Measurements from ENCODE around the gene FAIM.
"Not testable (repeated sequence)": the region's sequence is repeated elsewhere in the genome, so short reads cannot be mapped to it uniquely, and the experiment has no call there.

Gene FAIM

GRCh38 chr3:138675393-138675792 lies 66.8 kb downstream of the FAIM start:
- in situ Hi-C loops (cut with HindIII; ENCODE audit: low sequenced_read_pairs) = loop anchor here (25.0 kb wide), 1 partner anchor 237 kb away; no protein-coding TSS in a partner anchor
- no peak overlapping the region for H3K4me3 ChIP-seq (ENCODE audit: low read depth, low read length)
- DNase-seq (ENCODE audit: low read depth) = no peak
- TF ChIP-seq, protein P1, sequence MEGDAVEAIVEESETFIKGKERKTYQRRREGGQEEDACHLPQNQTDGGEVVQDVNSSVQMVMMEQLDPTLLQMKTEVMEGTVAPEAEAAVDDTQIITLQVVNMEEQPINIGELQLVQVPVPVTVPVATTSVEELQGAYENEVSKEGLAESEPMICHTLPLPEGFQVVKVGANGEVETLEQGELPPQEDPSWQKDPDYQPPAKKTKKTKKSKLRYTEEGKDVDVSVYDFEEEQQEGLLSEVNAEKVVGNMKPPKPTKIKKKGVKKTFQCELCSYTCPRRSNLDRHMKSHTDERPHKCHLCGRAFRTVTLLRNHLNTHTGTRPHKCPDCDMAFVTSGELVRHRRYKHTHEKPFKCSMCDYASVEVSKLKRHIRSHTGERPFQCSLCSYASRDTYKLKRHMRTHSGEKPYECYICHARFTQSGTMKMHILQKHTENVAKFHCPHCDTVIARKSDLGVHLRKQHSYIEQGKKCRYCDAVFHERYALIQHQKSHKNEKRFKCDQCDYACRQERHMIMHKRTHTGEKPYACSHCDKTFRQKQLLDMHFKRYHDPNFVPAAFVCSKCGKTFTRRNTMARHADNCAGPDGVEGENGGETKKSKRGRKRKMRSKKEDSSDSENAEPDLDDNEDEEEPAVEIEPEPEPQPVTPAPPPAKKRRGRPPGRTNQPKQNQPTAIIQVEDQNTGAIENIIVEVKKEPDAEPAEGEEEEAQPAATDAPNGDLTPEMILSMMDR (IDR thresholded peaks at IDR 0.05; ENCODE audit: low read depth, low read length, missing control alignments) = no peak

GRCh38 chr3:138678086-138678485 lies 69.5 kb downstream of the FAIM start:
- in situ Hi-C loops (cut with HindIII; ENCODE audit: low sequenced_read_pairs) = loop anchor here (25.0 kb wide), 1 partner anchor 234 kb away; no protein-coding TSS in a partner anchor
- DNase-seq (ENCODE audit: low read depth) = no peak
- TF ChIP-seq, protein P1 (IDR thresholded peaks at IDR 0.05; ENCODE audit: low read depth, low read length, missing control alignments) = no peak
- no peak overlapping the region for H3K4me3 ChIP-seq (ENCODE audit: low read depth, low read length)

DNA sequence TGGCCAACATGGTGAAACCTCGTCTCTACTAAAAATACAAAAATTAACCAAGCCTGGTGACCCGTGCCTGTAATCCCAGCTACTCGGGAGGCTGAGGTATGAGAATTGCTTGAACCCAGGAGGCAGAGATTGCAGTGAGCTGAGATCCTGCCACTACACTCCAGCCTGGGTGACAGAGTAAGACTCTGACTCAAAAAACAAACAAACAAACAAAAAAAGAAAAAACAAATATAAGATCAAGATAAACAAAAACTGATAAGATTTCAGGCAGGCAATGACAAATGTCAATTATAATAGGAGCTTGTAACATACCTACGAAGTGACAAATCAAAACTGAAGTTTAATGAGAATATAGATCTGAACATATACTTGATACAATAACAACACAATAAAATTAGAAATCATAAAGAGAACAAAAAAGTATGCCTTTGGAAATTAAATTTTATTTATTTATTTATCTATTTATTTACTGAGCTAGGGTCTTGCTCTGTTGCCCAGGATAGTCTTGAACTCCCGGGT lies 70.4 kb downstream of the FAIM start:
- DNase-seq (ENCODE audit: low read depth) = no peak
- in situ Hi-C loops (cut with HindIII; ENCODE audit: low sequenced_read_pairs) = loop anchor here (25.0 kb wide), 1 partner anchor 233 kb away; no protein-coding TSS in a partner anchor
- no peak overlapping the region for H3K4me3 ChIP-seq (ENCODE audit: low read depth, low read length)
- TF ChIP-seq, protein P1 (IDR thresholded peaks at IDR 0.05; ENCODE audit: low read depth, low read length, missing control alignments) = no peak

GRCh38 chr3:138680974-138681373 lies 72.4 kb downstream of the FAIM start:
- in situ Hi-C loops (cut with HindIII; ENCODE audit: low sequenced_read_pairs) = loop anchor here (25.0 kb wide), 1 partner anchor 231 kb away; no protein-coding TSS in a partner anchor
- not testable (repeated sequence) for H3K4me3 ChIP-seq (ENCODE audit: low read depth, low read length); DNase-seq (ENCODE audit: low read depth)

- in situ Hi-C loops (cut with HindIII; ENCODE audit: low sequenced_read_pairs) = loop anchor here (25.0 kb wide), 1 partner anchor 231 kb away; no protein-coding TSS in a partner anchor
- no peak for DNase-seq (ENCODE audit: low read depth)
- TF ChIP-seq, protein P1 (IDR thresholded peaks at IDR 0.05; ENCODE audit: low read depth, low read length, missing control alignments) = no peak
- H3K4me3 ChIP-seq (ENCODE audit: low read depth, low read length) = no peak overlapping the region
Observed at GRCh38 chr3:138681463-138682220, 73.1 kb downstream of the FAIM start.

DNA sequence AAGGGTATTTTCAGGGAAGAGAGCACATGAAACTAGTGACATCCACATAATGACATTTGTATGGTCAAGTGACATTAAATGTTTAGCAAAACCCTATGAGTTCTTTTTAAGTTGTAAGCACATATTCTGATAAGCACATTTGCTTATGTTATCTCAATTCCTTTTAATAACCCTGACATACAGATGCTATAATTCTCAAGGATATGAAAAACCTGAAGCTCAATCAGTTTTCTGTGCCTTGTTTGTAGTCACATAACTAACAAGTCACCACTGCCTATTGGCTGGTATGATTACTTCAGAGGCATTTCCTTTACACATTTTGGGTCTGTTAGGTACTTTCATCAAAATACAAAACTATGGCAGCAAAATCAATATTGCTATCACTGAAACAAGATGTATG lies 74.1 kb downstream of the FAIM start:
- DNase-seq (ENCODE audit: low read depth) = no peak
- H3K4me3 ChIP-seq (ENCODE audit: low read depth, low read length) = no peak overlapping the region
- in situ Hi-C loops (cut with HindIII; ENCODE audit: low sequenced_read_pairs) = loop anchor here (25.0 kb wide), 1 partner anchor 230 kb away; no protein-coding TSS in a partner anchor
- TF ChIP-seq, protein P1 (IDR thresholded peaks at IDR 0.05; ENCODE audit: low read depth, low read length, missing control alignments) = no peak
